Heart right ventricle (tissue), 16 donors: ENCODE results near the gene BSPRY. TPM values are rescaled to one million over a fixed set of nuclear protein-coding genes. Genes with fewer than 3 reads are reported as not detected.
"Not testable (repeated sequence)": the region's sequence is repeated elsewhere in the genome, so short reads cannot be mapped to it uniquely, and the experiment has no call there.

Experiments
- ATAC-seq, 8 donors: fragments of 200-7000 bp; cut with Tn5 transposase; one replicate each; pipeline ENCODE4 v1.9.1; 2020; ENCODE audit warnings: mild to moderate bottlenecking in 8 of 8, moderate library complexity in 8 of 8, moderate number of reproducible peaks in 1 of 8
- DNase-seq, 2 donors: peaks; one replicate each; pipeline ENCODE4 v3.0.0-alpha.2; 2020
- H3K27ac ChIP-seq, 10 donors: fragments of 200-600 bp; sonication (generic) in 2 of 10; one replicate each; pipeline versions ENCODE4 v1.5.0 to v1.8.0; 2020 to 2022; ENCODE audit warnings: mild to moderate bottlenecking in 3 of 10
- H3K27me3 ChIP-seq, 7 donors: fragments of 200-600 bp; one replicate each; pipeline ENCODE4 v1.8.0; 2021 to 2022; ENCODE audit warnings: mild to moderate bottlenecking in 2 of 7
- H3K36me3 ChIP-seq, 9 donors: fragments of 200-600 bp; sonication (generic) in 1 of 9; one replicate each; pipeline versions ENCODE4 v1.5.0 to v1.8.0; 2020 to 2022; ENCODE audit warnings: mild to moderate bottlenecking in 2 of 9
- H3K4me1 ChIP-seq, 9 donors: fragments of 200-600 bp; sonication (generic) in 1 of 9; one replicate each; pipeline versions ENCODE4 v1.5.0 to v1.8.0; 2020 to 2022; ENCODE audit warnings: mild to moderate bottlenecking in 4 of 9
- H3K4me3 ChIP-seq, 10 donors: fragments of 200-600 bp; sonication (generic) in 2 of 10; one replicate each; pipeline versions ENCODE4 v1.5.0 to v1.8.0; 2020 to 2022; ENCODE audit warnings: mild to moderate bottlenecking in 7 of 10, moderate library complexity in 2 of 10
- H3K9me3 ChIP-seq, 11 donors: fragments of 200-600 bp in 10 of 11; sonication (generic) in 2 of 11; one replicate each; pipeline versions ENCODE4 v1.5.0 to v1.8.0; 2013 to 2022; ENCODE audit warnings: mild to moderate bottlenecking in 2 of 11, control low read depth in 1 of 11, moderate library complexity in 1 of 11
- CTCF ChIP-seq, 9 donors: fragments of 200-600 bp; sonication (generic) in 2 of 9; IDR thresholded peaks; one replicate each; pipeline versions ENCODE4 v1.5.0 to v1.8.0; 2021 to 2022; ENCODE audit warnings: antibody characterized with exemption in 9 of 9, mild to moderate bottlenecking in 5 of 9, moderate library complexity in 1 of 9
- WGBS, 2 donors: extraction: QIAGEN DNeasy Blood & Tissue Kit; methylation state at CpG; one replicate each; pipeline ENCODE4 v1.1.7; 2013; ENCODE audit warnings: inconsistent platforms in 1 of 2; 5-methylcytosine and 5-hydroxymethylcytosine counted together
- intact Hi-C, 10 donors: fragments of 100-400 bp; cut with DNase I; formaldehyde crosslinking; loops; one replicate each; pipeline versions ENCODE4 v1.11.1 to v1.14.2; 2022
- polyA plus RNA-seq, 2 donors: library from polyadenylated mRNA; stranded (reverse); fragments of 200-250 nt; gene quantifications; one replicate each; pipeline ENCODE4 v1.2.3, GENCODE V29; 2013
- total RNA-seq, 10 donors: library from RNA; stranded (reverse); fragmentation: NEBNext Ultra II Directional in 3 of 10; extraction: Animal tissue kit (Norgen Biotek cat#: 25700) in 3 of 10; gene quantifications; one replicate each; pipeline versions ENCODE4 v1.2.1 to v1.2.4, GENCODE V29; 2021 to 2023
- donor health status: Arrhythmogenic right ventricular cardiomyopathy.
- donor health status: ischemic (EF 13 %, LVEDD 7.1; RV severe dilation, severe dysfunction).
- donor health status: healthy with polysubstance abuse.
- donor health status: DM: no; HTN: yes; CAD: no.
- donor health status: DM: no; HTN: no; CAD: no.
- donor health status: ischemic (EF 25% LVEDD 6.9; RV normal size, moderate dysfunction).
- donor health status: ischemic (EF 25% LVEDD 5.7; RV mildly dilated, moderate dysfunction).
- donor health status: healthy.
- donor health status: DM: yes; HTN: yes; CAD: no.
- donor health status: Ischemic cardiomyopathy.
- donor health status: ischemic (EF 35%, LVEDD 5.7; RV mildly dilated, moderate dysfunction).
- donor health status: nonischemic (EF 11% LVEDD 7.7; RV severe dilation, severe dysfunction).
- donor health status: DM: yes; HTN: yes; CAD: no.
- donor health status: PGD.
- donor health status: ischemic (EF 29% LVEDD 5.4; RV normal size, mild dysfunction).
- donor health status: nonischemic (EF 23%, LVEDD 6.1; RV moderate dilation, normal function).

The BSPRY gene
- total and polyA plus RNA-seq, 12 donors: 0.44 to 4.2 (median 1.6) TPM

GRCh38 chr9:113363336-113363735 lies 14.0 kb downstream of the BSPRY start:
- ATAC-seq: no peak
- WGBS, 2 donors: 80 to 82% methylated on average over 3 of the region's 3 CpGs
- Histone ChIP-seq H3K4me1 (peaks cover 0 to 11% (median 0%) of the 10 kb centered on the region in 9 donors), H3K9me3 (no peaks in the 10 kb centered on the region), H3K36me3 (no peaks in the 10 kb centered on the region), H3K27me3 (no peaks in the 10 kb centered on the region), H3K27ac (no peak overlapping the region), H3K4me3 (no peak overlapping the region)
- no peak for DNase-seq
- TF ChIP-seq CTCF (IDR thresholded peaks at IDR 0.05): no peak
- intact Hi-C loops: no loop called here

GRCh38 chr9:113364951-113365350 lies 15.6 kb downstream of the BSPRY start:
- H3K4me1 ChIP-seq: peaks cover 0 to 17% (median 0%) of the 10 kb centered on the region in 9 donors
- no peak for DNase-seq
- no peaks in the 10 kb centered on the region for H3K36me3 ChIP-seq
- no peaks in the 10 kb centered on the region for H3K27me3 ChIP-seq
- no peak for TF ChIP-seq CTCF (IDR thresholded peaks at IDR 0.05)
- 18 to 20% methylated on average over 1 of the region's 1 CpG for WGBS, 2 donors
- no peak overlapping the region for H3K4me3 ChIP-seq
- intact Hi-C loops: no loop called here
- no peak for ATAC-seq
- no peaks in the 10 kb centered on the region for H3K9me3 ChIP-seq
- no peak overlapping the region for H3K27ac ChIP-seq

- intact Hi-C loops, H3K27ac ChIP-seq, H3K36me3 ChIP-seq, H3K4me3 ChIP-seq, DNase-seq, H3K9me3 ChIP-seq, H3K27me3 ChIP-seq, ATAC-seq: not testable (repeated sequence)
- WGBS, 2 donors: 87 to 93% methylated on average over 3 of the region's 3 CpGs
- H3K4me1 ChIP-seq: peaks cover 0 to 17% (median 0%) of the 10 kb centered on the region in 9 donors
Observed at GRCh38 chr9:113365652-113366051, 16.3 kb downstream of the BSPRY start.

GRCh38 chr9:113368348-113368981 lies 19.1 kb downstream of the BSPRY start:
- DNase-seq (no peak), ATAC-seq (no peak)
- no peaks in the 10 kb centered on the region for H3K27me3 ChIP-seq
- WGBS, 2 donors: 88% methylated on average over 5 of the region's 5 CpGs
- peaks cover 0 to 17% (median 0%) of the 10 kb centered on the region in 9 donors for H3K4me1 ChIP-seq
- no peak for TF ChIP-seq CTCF (IDR thresholded peaks at IDR 0.05)
- H3K9me3 ChIP-seq: no peaks in the 10 kb centered on the region
- H3K4me3 ChIP-seq: no peak overlapping the region
- H3K36me3 ChIP-seq: peaks cover 0 to 10% (median 2%) of the 10 kb centered on the region in 9 donors
- no peak overlapping the region for H3K27ac ChIP-seq
- intact Hi-C loops: no loop called here
